HG02840 (cell line): ENCODE results near the gene ZPBP2.
"Not testable (repeated sequence)": the region's sequence is repeated elsewhere in the genome, so short reads cannot be mapped to it uniquely, and the experiment has no call there.

ENCODE experiments used
- ATAC-seq: cut with Tn5 transposase; IDR thresholded peaks from one replicate; pipeline ENCODE4 v1.9.1; 2021; ENCODE audit warnings: mild to moderate bottlenecking, moderate library complexity, moderate number of reproducible peaks; ENCODE audit not compliant: unreplicated experiment, low FRiP score

Gene ZPBP2, protein sequence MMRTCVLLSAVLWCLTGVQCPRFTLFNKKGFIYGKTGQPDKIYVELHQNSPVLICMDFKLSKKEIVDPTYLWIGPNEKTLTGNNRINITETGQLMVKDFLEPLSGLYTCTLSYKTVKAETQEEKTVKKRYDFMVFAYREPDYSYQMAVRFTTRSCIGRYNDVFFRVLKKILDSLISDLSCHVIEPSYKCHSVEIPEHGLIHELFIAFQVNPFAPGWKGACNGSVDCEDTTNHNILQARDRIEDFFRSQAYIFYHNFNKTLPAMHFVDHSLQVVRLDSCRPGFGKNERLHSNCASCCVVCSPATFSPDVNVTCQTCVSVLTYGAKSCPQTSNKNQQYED

DNA sequence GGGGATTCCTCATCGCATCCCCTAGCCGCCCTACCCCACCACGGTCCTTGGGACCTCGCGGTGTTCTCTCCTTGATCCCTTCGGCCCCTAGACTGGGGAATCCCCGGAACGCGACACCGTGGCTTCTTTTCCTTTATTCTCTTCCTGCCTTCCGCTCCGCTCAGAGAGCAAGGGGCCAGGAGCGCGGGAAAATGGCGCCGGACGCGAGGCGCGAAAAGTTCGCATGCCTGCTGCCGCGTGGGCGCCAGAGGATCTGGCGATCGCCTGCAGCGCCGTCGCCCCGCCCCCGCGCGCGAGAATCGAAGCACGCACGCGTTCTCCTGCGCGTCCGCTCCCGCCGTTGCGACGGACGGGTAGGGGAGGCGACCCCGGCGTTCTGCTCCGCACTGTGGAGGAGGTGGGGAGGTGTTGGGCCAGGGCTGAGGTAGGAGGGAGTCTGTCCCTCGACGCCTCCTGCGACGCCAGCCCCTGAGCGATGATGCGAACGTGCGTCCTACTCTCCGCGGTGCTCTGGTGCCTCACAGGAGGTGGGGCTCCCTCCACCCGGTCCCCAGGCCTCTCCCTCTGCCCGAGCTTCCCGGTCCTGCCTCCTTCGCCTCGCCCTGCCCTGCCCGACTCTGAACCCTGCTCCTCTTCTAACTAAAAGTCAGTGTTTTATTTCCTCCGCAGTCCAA, at the start of gene ZPBP2:
TSS of gene ZPBP2 (plus strand) at position 323 of the 674 bp plus-strand sequence. CDS start at position 476, 153 bp downstream.
- no peak for ATAC-seq

DNA sequence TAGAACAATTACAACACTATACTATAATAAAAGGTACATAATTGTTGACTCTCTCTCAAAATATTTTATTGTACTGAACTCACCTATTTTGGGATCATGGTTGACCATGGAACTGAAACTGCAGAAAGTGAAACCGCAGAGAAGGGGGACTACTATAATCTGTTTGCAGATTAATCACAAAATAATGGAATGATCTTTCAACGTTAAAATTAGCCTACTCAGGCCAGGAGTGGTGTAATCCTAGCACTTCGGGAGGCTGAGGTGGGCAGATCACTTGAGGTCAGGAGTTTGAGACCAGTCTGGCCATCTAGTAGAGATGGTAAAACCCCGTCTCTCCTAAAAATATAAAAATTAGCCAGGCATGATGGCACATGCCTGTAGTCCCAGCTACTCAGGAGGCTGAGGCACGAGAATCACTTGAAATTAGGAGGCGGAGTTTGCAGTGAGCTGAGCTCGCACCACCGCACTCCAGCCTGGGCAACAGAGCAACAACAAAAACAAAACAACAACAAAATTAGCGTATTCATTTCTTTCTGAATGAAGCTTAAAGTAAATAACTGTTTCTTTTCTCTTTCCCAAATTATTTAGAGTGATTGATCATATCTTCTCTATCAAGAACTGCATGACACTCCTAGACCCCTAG, 49.5 kb upstream of the ZPBP2 start:
- no peak for ATAC-seq

DNA sequence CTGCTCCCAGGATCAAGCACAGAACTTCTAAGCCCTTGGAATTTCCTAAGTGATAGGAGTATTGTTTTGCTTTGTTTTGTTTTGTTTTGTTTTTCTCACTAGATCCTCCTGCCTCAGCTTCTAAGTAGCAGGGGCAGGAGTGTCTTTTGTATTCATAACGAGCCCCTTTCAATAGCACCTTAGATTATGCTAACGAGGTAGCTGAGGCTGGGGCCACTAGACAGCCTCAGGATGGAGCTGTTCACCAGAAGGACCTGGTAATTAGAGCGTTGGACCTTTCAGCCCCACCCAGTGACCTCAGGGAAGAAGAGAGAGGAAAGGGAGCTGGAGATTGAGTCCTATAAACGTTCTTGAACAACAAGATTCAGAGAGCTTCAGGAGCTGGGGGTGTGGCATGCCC, 47.5 kb upstream of the ZPBP2 start:
- no peak for ATAC-seq

DNA sequence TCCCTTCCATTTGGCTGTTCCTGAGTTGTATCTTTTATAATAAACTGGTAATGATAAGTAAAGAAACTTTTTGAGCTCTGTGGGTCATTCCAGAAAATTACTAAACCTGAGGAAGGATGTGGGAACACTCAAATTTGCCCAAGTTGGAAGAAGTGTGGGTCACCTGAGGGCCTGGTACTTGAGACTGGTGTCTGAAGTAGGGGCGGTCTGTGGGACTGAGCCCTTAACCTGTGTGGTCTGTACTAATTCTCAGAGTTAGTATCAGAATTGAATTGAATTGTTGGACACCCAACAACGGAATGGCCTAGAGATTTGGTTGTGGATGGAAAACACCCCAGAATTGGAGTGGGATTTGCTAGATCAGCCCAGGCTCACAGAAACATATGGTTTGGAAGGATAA, 47.0 kb upstream of the ZPBP2 start:
- ATAC-seq, result no peak

DNA sequence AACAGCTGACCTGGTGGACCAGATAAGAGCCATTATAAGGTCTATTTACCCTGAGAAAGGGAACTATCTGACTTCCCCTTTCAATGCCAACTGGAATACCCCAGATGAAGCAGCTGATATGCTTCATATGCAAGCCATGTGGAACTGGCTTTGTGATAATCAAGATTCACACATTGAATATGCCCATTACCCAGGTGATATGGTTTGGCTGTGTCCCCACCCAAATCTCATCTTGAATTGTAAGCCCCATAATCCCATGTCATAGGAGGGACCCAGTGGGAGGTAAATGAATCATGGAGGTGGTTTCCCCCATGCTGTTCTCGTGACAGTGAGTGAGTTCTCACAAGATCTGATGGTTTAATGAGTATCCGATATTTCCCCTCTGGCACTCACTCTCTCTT, 46.0 kb upstream of the ZPBP2 start:
- ATAC-seq, result no peak

DNA sequence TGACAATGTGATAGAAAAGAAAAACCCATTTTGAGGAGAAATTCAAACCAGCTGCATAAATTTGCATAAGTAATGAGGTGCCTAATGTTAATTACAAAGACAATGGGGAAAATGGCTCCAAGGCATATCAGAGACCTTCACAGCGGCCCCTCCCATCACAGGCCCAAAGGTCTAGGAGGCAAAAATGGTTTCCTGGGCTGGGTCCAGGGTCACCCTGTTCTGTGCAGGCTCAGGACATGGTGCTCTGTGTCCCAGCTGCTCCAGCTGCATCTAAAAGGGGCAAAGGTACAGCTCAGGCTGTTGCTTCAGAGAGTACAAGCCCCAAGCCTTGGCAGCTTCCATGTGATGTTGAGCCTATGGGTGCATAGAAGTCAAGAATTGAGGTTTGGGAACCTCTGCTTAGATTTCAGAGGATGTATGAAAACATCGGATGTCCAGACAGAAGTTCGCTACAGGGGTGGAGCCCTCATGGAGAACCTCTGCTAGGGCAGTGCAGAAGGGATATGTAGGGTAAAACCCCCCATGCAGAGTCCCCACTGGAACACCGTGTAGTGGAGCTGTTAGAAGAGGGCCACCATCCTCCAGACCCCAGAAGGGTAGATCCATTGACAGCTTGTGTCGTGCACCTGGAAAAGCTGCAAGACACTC, 44.5 kb upstream of the ZPBP2 start:
- ATAC-seq, result no peak

DNA sequence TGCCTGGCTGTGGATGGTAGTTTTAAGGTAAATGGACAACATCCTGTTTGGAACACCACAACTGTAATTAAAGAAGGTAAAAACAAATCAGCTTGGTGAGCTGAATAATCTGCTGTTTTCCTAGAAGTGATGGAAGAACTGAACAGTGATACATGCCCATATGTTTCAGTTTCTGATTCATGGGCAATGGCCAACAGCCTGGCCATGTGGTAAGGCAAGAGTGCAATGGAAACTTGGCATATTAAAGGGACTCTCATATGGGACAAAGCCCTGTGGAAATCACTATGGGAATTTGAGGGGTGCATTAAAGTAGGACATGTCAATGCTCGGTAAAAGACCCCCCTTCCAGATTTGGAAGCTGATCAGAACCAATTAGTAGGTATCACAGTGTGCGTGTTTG, 41.7 kb upstream of the ZPBP2 start:
- ATAC-seq, result no peak

DNA sequence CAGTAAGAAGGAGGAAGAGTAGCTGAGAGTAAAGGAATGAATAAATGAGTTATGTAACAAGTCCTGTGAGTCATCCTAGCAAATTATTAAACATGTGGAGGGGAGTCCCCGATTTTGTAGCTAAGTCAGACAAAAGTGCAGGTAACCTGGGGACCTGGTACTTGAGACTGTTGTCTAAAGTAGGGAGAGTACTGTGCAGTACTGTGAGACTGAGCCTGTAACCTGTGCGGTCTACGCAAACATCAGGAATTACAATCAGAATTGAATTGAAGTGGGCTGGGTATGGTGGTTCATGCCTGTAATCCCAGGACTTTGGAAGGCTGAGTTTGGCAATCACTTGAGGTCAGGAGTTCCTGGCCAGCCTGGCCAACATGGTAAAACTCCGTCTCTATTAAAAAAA, 39.6 kb upstream of the ZPBP2 start:
- ATAC-seq, result no peak

DNA sequence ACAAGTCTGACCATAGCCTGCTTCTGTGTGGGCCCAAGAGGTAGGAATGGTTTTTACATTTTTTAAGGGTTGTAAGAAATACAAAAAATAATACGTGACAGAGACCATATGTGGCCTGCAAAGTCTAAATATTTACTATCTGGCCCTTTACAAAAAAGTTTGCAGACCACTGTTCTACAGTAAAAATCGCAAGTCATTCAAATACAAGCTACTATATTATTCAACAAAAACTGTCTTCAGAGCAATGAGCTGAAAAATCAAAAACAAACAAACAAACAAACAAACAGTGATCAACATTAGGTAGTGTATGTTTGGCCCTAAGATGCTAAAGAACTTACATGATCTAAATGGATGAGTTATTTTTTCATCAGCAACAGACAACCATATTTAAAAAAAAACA, 36.4 kb upstream of the ZPBP2 start:
- ATAC-seq, result no peak

DNA sequence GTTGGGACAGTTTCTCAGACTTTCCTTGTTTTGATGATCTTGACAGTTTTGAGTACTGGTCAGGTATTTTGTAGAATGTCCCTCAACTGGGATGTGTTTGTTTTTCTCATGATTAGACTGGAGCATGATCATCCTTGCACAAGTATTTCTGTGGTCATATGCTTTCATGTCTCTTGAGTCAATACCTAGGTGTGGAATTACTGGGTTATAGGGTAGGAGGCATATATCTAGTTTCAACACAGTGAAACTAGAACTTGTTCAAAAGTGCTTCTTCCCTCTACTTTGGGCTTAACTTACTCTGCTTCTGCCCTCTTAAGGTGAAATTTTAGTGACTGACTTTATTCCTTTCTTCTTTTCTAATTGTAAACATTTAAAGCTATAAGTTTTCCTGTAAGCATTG, 34.0 kb upstream of the ZPBP2 start:
- ATAC-seq, result no peak

DNA sequence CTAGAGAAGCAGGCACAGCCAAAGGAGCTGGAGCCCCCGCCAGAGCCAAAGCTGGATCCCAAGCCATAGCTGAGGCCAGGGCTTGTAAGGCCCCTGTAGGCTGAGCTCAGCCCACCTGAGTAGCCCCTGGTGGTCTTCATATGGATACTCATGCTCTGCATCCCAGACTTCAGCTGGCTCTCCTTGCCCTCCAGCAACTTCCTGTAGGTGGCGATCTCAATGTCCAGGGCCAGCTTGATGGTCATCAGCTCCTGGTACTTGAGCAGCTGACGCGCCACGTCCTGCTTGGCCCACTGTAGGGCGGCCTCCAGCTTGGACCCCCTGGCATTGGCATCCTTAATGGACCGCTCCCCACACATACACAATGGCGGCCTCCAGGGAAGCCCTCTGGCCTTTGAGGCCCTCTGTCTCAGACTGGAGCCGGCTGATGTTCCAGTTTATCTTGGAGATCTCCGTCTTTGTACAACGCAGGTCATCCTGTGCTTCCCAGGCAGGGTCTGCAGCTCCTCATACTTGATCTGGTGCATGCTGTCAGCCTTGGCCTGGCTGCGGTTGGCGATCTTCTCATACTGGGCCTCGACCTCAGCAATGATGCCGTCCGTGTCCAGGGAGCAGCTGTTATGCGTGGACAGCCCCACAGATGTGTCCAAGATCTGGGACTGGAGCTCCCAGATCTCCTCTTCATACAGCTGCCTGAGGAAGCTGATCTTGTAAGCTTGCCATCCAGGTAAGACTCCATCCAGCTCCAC, 32.8 kb upstream of the ZPBP2 start:
- ATAC-seq, result no peak

DNA sequence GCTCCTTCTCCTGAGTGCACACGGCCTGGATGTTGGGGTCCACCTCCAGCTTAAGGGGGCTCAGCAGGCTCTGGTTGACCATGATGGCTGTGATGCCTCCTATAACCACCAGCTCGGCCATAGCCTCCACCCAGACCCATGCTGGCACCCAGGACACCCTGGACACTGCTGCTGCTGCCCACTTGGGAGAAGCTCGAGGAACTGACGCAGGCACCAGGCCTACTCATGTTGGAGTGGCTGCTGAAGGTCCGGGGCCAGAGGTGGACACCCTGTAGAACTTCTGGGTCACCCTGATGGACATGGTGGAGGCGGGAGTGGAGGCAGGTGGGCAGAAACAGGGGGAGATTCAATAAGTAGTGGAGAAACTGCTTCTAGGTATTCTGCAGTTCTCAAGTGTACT, 31.9 kb upstream of the ZPBP2 start:
- no peak for ATAC-seq

DNA sequence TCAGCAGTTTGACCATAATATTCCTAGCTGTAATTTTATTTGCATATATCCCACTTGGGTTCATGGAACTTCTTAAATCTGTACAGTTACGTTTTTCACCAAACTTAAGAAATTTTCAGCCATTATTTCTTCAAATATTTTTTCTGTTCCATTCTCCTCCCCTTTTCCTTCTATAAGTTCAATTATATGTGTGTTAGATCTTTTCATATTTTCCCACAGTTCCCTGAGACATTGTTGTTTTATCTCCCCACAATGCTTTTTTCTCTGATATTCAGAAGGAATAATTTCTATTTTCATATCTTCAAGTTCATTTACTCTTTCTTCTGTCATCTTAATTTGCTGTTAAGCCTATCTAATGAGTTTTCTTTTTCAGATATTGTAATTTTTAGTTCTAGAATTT, 29.9 kb upstream of the ZPBP2 start:
- ATAC-seq, result no peak

DNA sequence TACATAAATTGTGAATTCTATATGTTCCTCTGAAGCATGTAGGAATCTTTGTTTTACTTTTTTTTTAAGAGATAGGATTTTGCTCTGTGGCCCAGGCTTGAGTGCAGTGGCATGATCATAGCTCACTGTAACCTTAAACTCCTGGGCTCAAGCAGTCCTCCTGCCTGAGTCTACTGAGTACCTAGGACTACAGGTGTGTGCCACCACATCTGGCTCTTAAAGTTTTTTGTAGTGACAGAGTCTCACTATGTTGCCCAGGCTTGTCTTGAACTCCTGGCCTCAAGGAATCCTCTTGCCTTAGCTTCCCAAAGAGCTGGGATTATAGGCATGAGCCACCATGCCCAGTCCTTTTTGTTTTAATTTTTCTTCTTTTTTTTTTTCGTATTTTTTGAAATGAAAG, 29.2 kb upstream of the ZPBP2 start:
- no peak for ATAC-seq

DNA sequence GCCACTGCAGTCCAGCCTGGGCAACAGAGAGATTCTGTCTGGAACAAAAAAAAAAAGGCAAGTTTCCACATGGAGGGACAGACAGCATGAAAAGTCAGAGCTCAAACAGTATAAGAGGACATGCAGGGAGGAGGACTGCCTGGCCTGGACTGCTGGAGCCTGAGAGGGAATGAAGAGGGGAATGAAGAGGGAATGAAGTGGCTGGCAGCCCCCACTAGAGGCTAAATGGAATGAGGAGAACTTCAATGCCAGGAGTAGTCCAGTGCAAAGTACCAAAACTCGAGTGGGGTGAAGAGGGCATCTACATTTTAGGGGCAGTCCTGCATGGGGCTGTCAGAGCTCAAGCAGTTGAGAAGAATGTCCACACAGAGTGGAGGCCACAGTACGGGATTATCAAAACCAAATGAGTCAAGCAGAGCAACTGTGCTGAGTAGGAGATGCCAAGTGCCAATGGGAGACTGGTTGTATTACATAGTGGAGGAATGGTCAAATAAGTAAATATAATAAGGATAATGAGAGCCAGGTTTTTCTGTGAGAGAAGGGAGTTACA, 26.8 kb upstream of the ZPBP2 start:
- no peak for ATAC-seq

DNA sequence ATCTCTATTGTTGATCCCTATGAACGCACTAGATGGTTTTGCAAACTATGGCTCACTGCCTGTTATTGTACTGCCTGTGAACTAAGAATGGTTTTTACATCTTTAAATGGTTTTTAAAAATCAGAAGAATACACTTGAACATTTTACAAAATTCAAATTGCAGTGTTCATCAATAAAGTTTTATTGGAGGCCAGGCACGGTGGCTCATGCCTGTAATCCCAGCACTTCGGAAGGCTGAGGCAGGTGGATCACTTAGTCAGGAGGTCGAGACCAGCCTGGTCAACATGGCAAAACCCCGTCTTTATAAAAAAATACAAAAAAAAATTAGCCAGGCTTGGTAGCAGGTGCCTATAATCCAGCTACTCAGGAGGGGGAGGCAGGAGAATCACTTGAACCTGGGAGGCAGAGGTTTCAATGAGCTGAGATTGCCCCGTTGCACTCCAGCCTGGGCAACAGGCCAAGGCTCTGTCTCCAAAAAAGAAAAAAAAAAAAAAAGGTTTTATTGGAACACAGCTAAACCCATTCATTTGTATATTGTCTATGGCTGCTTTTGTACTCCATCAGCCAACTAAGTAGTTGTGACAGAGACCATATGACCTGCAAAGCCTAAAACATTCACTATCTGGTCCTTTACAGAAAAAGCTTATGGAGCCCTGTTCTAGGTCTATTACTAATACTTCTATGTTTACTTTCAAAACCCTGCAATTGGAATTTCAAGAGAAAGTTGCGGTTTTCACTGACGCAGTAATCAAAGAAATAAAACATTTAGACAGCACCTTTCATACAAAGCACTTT, 22.8 kb upstream of the ZPBP2 start:
- ATAC-seq, result no peak

DNA sequence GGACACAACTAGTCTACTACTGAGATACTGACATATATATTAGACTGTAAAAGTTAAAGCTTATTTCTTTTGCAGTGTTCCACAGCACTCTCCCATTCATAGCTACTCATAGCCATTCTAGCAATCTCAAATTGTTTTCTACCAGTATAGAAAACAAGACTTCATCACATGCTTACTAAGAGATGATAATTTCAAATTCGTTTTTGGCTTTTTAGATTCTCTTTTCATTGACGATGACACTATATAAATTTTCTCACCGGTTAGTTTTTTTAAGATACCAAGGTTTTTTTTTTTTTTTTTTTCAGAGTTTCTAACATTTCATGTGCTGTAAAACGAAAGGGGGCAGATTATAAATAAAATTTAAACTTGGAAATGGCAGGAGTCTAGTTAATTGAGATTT, 21.8 kb upstream of the ZPBP2 start:
- no peak for ATAC-seq

DNA sequence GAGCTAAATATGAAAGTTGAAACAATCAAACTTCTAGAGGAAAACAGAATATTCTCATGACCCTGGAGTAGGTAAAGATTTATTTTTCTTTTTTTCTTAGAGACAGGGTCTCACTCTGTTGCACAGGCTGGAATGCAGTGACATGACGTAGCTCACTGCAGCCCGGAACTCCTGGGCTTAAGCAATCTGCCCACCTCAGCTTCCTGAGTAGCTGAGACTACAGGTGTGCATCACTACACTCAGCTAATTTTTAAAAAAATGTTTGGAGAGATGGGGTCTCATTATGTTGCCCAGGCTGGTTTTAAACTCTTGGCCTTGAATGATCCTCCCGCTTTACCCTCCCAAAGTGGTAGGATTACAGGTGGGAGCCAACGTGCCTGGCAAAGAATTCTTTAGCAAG, 19.4 kb upstream of the ZPBP2 start:
- no peak for ATAC-seq

DNA sequence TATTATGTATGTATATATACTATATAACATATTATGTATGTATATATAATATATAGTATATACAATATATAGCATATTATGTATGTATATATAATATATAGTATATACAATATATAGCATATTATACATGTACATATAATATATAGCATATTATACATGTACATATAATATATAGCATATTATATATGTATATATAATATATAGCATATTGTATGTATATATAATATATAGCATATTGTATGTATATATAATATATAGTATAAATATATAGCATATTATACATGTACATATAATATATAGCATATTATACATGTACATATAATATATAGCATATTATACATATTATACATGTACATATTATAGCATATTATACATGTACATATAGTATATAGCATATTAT, 17.8 kb upstream of the ZPBP2 start:
- ATAC-seq, result not testable (repeated sequence)

DNA sequence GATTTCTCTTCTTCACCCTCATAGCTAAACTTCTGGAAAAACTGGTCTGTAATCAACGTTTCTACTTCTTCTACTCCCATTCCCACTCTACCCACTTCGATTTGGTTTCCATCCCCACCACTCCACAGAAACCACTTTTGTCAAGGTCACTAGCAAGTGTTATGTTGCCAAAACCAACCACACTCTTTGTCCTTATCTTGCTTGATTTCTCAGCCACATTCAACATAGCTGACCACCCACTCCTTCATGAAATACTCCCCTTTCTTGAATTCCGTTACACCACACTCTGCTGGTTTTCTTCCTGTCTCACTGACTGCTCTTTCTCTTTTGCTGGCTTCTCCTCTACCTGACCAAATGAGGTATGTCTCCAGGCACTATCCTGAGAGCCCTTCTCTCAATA, 15.8 kb upstream of the ZPBP2 start:
- ATAC-seq, result no peak
